ENCODE measurements around the gene TAF11L10. TPM values are rescaled to one million over a fixed set of nuclear protein-coding genes. Genes with fewer than 3 reads are reported as not detected.
"Not testable (repeated sequence)": the region's sequence is repeated elsewhere in the genome, so short reads cannot be mapped to it uniquely, and the experiment has no call there.

TAF11L10 gene
- total and polyA plus RNA-seq, 2 of the 8 experiments (the other 6 are each of a cell fraction or from before 2014, with no cell fraction given) = not detected

DNA sequence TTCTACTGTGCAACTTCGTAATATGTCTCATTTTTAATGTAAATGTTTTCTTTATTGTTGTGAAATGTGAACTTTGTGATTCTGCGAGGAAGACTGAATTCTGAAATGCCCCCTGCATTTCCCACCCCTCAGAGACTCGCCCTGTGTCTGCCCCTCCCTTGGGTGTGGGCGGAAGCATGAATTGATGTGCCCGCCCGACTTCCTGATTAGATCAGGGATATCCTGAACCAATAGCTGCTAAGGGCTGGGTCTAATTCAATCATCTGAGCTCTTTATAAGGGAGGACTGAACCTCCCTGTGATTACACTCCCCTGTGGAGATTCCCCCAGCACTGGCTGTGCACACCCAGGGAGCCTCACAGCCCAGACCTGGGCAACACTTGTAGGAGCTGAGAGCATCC, 6.3 kb upstream of the TAF11L10 start, which contains the start of gene TAF11L11:
TSS of gene TAF11L11 (plus strand) at position 304 of the 400 bp plus-strand sequence.
- H4K8ac ChIP-seq (ENCODE audit: extremely low read depth, insufficient read depth, low read length); FAIRE-seq; H3K9me3 ChIP-seq (ENCODE audit: insufficient read depth in 2 of 2, low read depth in 1 of 2, low read length in 1 of 2); H3K4me2 ChIP-seq (ENCODE audit: insufficient read depth in 1 of 2, low read depth in 2 of 2, low read length in 2 of 2); DNase-seq (ENCODE audit: low read depth in 1 of 2, low spot score in 2 of 2); H4K20me1 ChIP-seq (replicated peaks in 1 of 2; ENCODE audit: control insufficient read depth in 1 of 2, insufficient read depth in 2 of 2, low read length in 2 of 2); H3K79me1 ChIP-seq (ENCODE audit: low read depth, low read length); H2AFZ ChIP-seq (ENCODE audit: low read length); H4K5ac ChIP-seq (ENCODE audit: insufficient read length, low read depth, low read length); H3K4me1 ChIP-seq (replicated peaks in 1 of 4; ENCODE audit: control insufficient read depth in 3 of 4, insufficient read depth in 4 of 4, low read length in 3 of 4); H3K23me2 ChIP-seq (ENCODE audit: low read depth, low read length); H3K79me2 ChIP-seq (ENCODE audit: control insufficient read depth in 1 of 2, insufficient read depth in 2 of 2, low read length in 2 of 2); H2AK5ac ChIP-seq (ENCODE audit: low read depth, low read length); H2BK15ac ChIP-seq (ENCODE audit: low read length); H2BK5ac ChIP-seq (ENCODE audit: low read depth, low read length); H3K23ac ChIP-seq (ENCODE audit: insufficient read length); H2BK12ac ChIP-seq (ENCODE audit: low read depth, low read length); H3K4ac ChIP-seq (replicated peaks; ENCODE audit: insufficient read length, low read depth, low read length); H4K91ac ChIP-seq (replicated peaks; ENCODE audit: insufficient read length, low read length); H3K56ac ChIP-seq (replicated peaks; ENCODE audit: insufficient read length, low read depth, low read length); POLR2A ChIA-PET (ENCODE audit: partially characterized antibody); H3K18ac ChIP-seq (ENCODE audit: extremely low read depth, low read length); H3K27ac ChIP-seq (ENCODE audit: low read depth, low read length); H3K36me3 ChIP-seq (ENCODE audit: control insufficient read depth in 2 of 4, insufficient read depth in 4 of 4, low read length in 3 of 4); H2BK20ac ChIP-seq (ENCODE audit: low read length); H2BK120ac ChIP-seq (replicated peaks; ENCODE audit: low read depth, low read length); H3K4me3 ChIP-seq (ENCODE audit: extremely low read depth in 1 of 4, insufficient read depth in 2 of 4, low read depth in 3 of 4, low read length in 4 of 4); H3K27me3 ChIP-seq (replicated peaks in 1 of 4; ENCODE audit: control insufficient read depth in 3 of 4, extremely low read depth in 1 of 4, insufficient read depth in 3 of 4, low read length in 3 of 4); H3K14ac ChIP-seq (ENCODE audit: insufficient read length); H3K9ac ChIP-seq (replicated peaks in 1 of 4; ENCODE audit: extremely low read depth in 1 of 4, low read depth in 3 of 4, low read length in 3 of 4): not testable (repeated sequence)
- WGBS, 2 experiments (ENCODE audit: extremely low coverage in 1 of 2, insufficient coverage in 1 of 2, insufficient read length in 1 of 2, insufficient replicate concordance in 2 of 2, low coverage in 1 of 2, low lambda C conversion rate in 2 of 2, missing lambda C conversion rate in 1 of 2) = 90% methylated on average over 6 of the region's 6 CpGs; no CpG with 5 or more reads in 1 of the 2 experiments
- CTCF ChIA-PET (ENCODE audit: partially characterized antibody) = interaction anchor here (0.8 kb wide), 1 partner anchor 11 kb away, joined by 3 read pairs; no protein-coding TSS in a partner anchor

DNA sequence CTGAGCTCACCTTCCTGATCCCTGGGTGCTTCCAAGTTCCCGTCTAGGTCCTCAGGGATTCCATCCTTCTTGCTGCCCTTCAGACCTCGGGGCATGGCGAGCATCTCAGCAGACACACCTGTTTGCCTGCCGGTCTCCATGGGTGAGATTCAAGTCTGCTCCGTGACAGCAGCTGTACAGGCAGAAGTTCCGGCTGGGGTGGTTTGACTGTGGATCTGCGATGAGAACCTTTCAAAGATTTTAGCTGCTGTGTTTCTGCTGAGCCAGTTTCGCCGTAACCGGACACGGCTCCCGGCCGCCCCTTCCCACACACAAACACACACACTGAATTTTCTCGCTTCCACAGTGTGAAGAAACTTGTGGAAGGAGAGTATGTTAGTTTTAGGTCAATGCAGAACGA, 3.4 kb downstream of the TAF11L10 start, which contains the start of gene TAF11L9:
TSS of gene TAF11L9 (minus strand) at position 140 of the 400 bp plus-strand sequence.
- H3K9ac ChIP-seq (replicated peaks in 1 of 4; ENCODE audit: extremely low read depth in 1 of 4, low read depth in 3 of 4, low read length in 3 of 4); POLR2A ChIA-PET (ENCODE audit: partially characterized antibody); H2AFZ ChIP-seq (ENCODE audit: low read length); H4K8ac ChIP-seq (ENCODE audit: extremely low read depth, insufficient read depth, low read length); H2BK120ac ChIP-seq (replicated peaks; ENCODE audit: low read depth, low read length); H2AK5ac ChIP-seq (ENCODE audit: low read depth, low read length); H4K5ac ChIP-seq (ENCODE audit: insufficient read length, low read depth, low read length); H3K4me1 ChIP-seq (replicated peaks in 1 of 4; ENCODE audit: control insufficient read depth in 3 of 4, insufficient read depth in 4 of 4, low read length in 3 of 4); H3K36me3 ChIP-seq (ENCODE audit: control insufficient read depth in 2 of 4, insufficient read depth in 4 of 4, low read length in 3 of 4); H3K27me3 ChIP-seq (replicated peaks in 1 of 4; ENCODE audit: control insufficient read depth in 3 of 4, extremely low read depth in 1 of 4, insufficient read depth in 3 of 4, low read length in 3 of 4); H3K23ac ChIP-seq (ENCODE audit: insufficient read length); FAIRE-seq; H4K20me1 ChIP-seq (replicated peaks in 1 of 2; ENCODE audit: control insufficient read depth in 1 of 2, insufficient read depth in 2 of 2, low read length in 2 of 2); H3K4me2 ChIP-seq (ENCODE audit: insufficient read depth in 1 of 2, low read depth in 2 of 2, low read length in 2 of 2); H2BK5ac ChIP-seq (ENCODE audit: low read depth, low read length); H3K27ac ChIP-seq (ENCODE audit: low read depth, low read length); H3K18ac ChIP-seq (ENCODE audit: extremely low read depth, low read length); H3K79me1 ChIP-seq (ENCODE audit: low read depth, low read length); CTCF ChIA-PET (ENCODE audit: partially characterized antibody); H2BK20ac ChIP-seq (ENCODE audit: low read length); DNase-seq (ENCODE audit: low read depth in 1 of 2, low spot score in 2 of 2); H4K91ac ChIP-seq (replicated peaks; ENCODE audit: insufficient read length, low read length); H3K79me2 ChIP-seq (ENCODE audit: control insufficient read depth in 1 of 2, insufficient read depth in 2 of 2, low read length in 2 of 2); H2BK12ac ChIP-seq (ENCODE audit: low read depth, low read length); H3K56ac ChIP-seq (replicated peaks; ENCODE audit: insufficient read length, low read depth, low read length); H3K14ac ChIP-seq (ENCODE audit: insufficient read length); H2BK15ac ChIP-seq (ENCODE audit: low read length); H3K4me3 ChIP-seq (ENCODE audit: extremely low read depth in 1 of 4, insufficient read depth in 2 of 4, low read depth in 3 of 4, low read length in 4 of 4); H3K23me2 ChIP-seq (ENCODE audit: low read depth, low read length); H3K4ac ChIP-seq (replicated peaks; ENCODE audit: insufficient read length, low read depth, low read length); H3K9me3 ChIP-seq (ENCODE audit: insufficient read depth in 2 of 2, low read depth in 1 of 2, low read length in 1 of 2): not testable (repeated sequence)
- WGBS, 2 experiments (ENCODE audit: extremely low coverage in 1 of 2, insufficient coverage in 1 of 2, insufficient read length in 1 of 2, insufficient replicate concordance in 2 of 2, low coverage in 1 of 2, low lambda C conversion rate in 2 of 2, missing lambda C conversion rate in 1 of 2) = 88% methylated on average over 4 of the region's 15 CpGs; no CpG with 5 or more reads in 1 of the 2 experiments
